ENCODE measurements around the gene NUP62. TPM values are rescaled to one million over a fixed set of nuclear protein-coding genes. Genes with fewer than 3 reads are reported as not detected.

NUP62 gene
- total RNA-seq, 3 donors from 2014 or later = 30.9 to 41.0 (median 36.4) TPM

- intact Hi-C loops (cut with DNase I; ENCODE audit: low total_unique reads) = loop anchor here (1.0 kb wide), 1 partner anchor 30 kb away; no protein-coding TSS in a partner anchor
- no peak for DNase-seq (ENCODE audit: low spot score in 2 of 2)
- Histone ChIP-seq H3K4me1 (no peaks in the 10 kb centered on the region), H3K4me3 (peak overlapping the region; percentile 8 to 59 (median 40)), H3K27ac (no peak overlapping the region), H3K9me3 (no peaks in the 10 kb centered on the region), H3K36me3 (no peaks in the 10 kb centered on the region), H3K27me3 (no peaks in the 10 kb centered on the region)
- TF ChIP-seq POLR2AphosphoS5 (IDR thresholded peaks at IDR 0.05) = no peak
- no peak for TF ChIP-seq POLR2A (IDR thresholded peaks at IDR 0.05)
- TF ChIP-seq CTCF (IDR thresholded peaks at IDR 0.05) = no peak
These were observed 38.7 kb downstream of the NUP62 start for GRCh38 chr19:49890349-49891311.

- Histone ChIP-seq H3K9me3 (no peaks in the 10 kb centered on the region), H3K36me3 (peaks cover 1% of the 10 kb centered on the region), H3K27ac (no peak overlapping the region), H3K27me3 (no peaks in the 10 kb centered on the region), H3K4me1 (no peaks in the 10 kb centered on the region), H3K4me3 (peak overlapping the region; percentile 8 to 59 (median 40))
- intact Hi-C loops (cut with DNase I; ENCODE audit: low total_unique reads) = loop anchor here (1.0 kb wide), 1 partner anchor 30 kb away; no protein-coding TSS in a partner anchor
- DNase-seq (ENCODE audit: low spot score in 2 of 2) = peak; percentile 55 to 66
- TF ChIP-seq POLR2AphosphoS5 (IDR thresholded peaks at IDR 0.05) (peak in 2 of 3 donors; percentile 49 to 69), CTCF (IDR thresholded peaks at IDR 0.05) (peak; percentile 45 to 78 (median 51)), POLR2A (IDR thresholded peaks at IDR 0.05) (no peak)
These were observed 39.5 kb downstream of the NUP62 start for GRCh38 chr19:49889687-49890348.

DNA sequence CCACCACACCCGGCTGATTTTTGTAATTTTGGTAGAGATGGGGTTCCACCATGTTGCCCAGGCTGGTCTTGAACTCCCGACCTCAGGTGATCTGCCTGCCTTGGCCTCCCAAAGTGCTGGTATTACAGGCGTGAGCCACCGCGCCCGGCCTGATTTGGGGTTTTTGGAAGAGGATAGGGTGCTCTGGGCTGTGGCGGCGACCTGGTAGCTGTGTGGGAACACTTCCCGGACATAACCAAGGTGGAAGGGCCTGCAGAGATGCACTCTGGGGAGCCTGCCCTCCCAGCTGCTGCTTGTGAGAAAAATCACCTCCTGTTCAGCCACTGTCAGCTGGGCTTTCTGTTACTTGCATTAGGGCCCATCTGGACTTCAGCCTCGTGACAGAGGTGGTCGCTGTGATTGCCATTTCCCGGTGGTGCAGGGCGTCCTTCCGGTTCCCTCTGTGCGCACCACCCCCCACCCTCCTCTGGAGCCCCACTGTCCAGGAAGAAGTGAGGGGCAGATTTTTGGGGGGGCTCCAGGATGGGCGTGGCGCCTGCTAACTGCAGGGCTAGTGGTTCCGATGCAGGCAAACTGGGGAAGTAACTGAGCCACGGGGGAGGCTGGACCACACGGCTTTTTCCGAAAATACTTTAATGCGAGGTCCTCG is 40.1 kb downstream of the NUP62 start:
- H3K27ac ChIP-seq = no peak overlapping the region
- no peak overlapping the region for H3K4me3 ChIP-seq
- no peak for DNase-seq (ENCODE audit: low spot score in 2 of 2)
- no peaks in the 10 kb centered on the region for H3K27me3 ChIP-seq
- no peaks in the 10 kb centered on the region for H3K4me1 ChIP-seq
- H3K36me3 ChIP-seq = peaks cover 8% of the 10 kb centered on the region
- no peaks in the 10 kb centered on the region for H3K9me3 ChIP-seq
- TF ChIP-seq POLR2A (IDR thresholded peaks at IDR 0.05) (no peak), CTCF (IDR thresholded peaks at IDR 0.05) (no peak)
- intact Hi-C loops (cut with DNase I; ENCODE audit: low total_unique reads) = no loop called here

DNA sequence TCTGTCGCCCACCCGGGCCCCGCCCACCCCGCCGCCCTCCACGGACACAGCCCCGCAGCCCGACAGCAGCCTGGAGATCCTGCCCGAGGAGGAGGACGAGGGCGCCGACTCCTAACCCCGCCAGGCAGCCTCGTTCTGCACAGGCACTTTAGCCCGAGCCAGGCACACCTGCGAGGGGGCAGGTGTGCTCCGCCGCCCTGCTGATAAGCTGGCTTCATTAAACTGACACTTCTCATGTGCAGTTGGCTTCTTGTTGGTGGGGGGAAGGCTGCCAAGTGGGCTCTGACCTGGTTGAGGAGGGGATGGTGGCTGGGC is 40.8 kb downstream of the NUP62 start:
- DNase-seq (ENCODE audit: low spot score in 2 of 2) = no peak
- no peak for TF ChIP-seq POLR2A (IDR thresholded peaks at IDR 0.05)
- H3K9me3 ChIP-seq = no peaks in the 10 kb centered on the region
- intact Hi-C loops (cut with DNase I; ENCODE audit: low total_unique reads) = no loop called here
- no peaks in the 10 kb centered on the region for H3K27me3 ChIP-seq
- H3K36me3 ChIP-seq = peaks cover 14% of the 10 kb centered on the region
- H3K4me1 ChIP-seq = no peaks in the 10 kb centered on the region
- no peak overlapping the region for H3K4me3 ChIP-seq
- no peak overlapping the region for H3K27ac ChIP-seq

GRCh38 chr19:49887665-49888509 is 41.4 kb downstream of the NUP62 start:
- Histone ChIP-seq H3K27ac (no peak overlapping the region), H3K4me1 (no peaks in the 10 kb centered on the region), H3K27me3 (no peaks in the 10 kb centered on the region), H3K9me3 (peaks cover 0 to 3% of the 10 kb centered on the region in 2 donors), H3K4me3 (no peak overlapping the region), H3K36me3 (peaks cover 14% of the 10 kb centered on the region)
- TF ChIP-seq CTCF (IDR thresholded peaks at IDR 0.05) = no peak
- no peak for TF ChIP-seq POLR2AphosphoS5 (IDR thresholded peaks at IDR 0.05)
- no peak for TF ChIP-seq POLR2A (IDR thresholded peaks at IDR 0.05)
- intact Hi-C loops (cut with DNase I; ENCODE audit: low total_unique reads) = no loop called here
- no peak for DNase-seq (ENCODE audit: low spot score in 2 of 2)

All from breast epithelium (tissue), 4 donors.